Karpas-422 (cell line): ENCODE data around the gene NFASC. TPM values are rescaled to one million over a fixed set of nuclear protein-coding genes. Genes with fewer than 3 reads are reported as not detected.

ENCODE experiments used
- DNase-seq: peaks from one replicate; pipeline ENCODE4 v3.0.0-alpha.2; 2015
- H2AFZ ChIP-seq: fragments of 200-600 bp; sonication (generic); 2 replicates; pipeline ENCODE4 v1.6.1; 2014; ENCODE audit warnings: antibody characterized with exemption, low read length, mixed read lengths
- H3K27ac ChIP-seq: fragments of 200-600 bp; sonication (generic); 2 replicates; pipeline ENCODE4 v1.5.1; 2014; ENCODE audit warnings: mild to moderate bottlenecking, low read length, moderate library complexity
- H3K27me3 ChIP-seq: fragments of 200-600 bp; sonication (generic); 2 replicates; pipeline ENCODE4 v1.6.1; 2014; ENCODE audit warnings: low read length, mixed read lengths
- H3K36me3 ChIP-seq: fragments of 200-600 bp; sonication (generic); 2 replicates; pipeline ENCODE4 v1.6.1; 2014; ENCODE audit warnings: low read length, mixed read lengths; ENCODE audit not compliant: insufficient read depth
- H3K4me1 ChIP-seq: fragments of 200-600 bp; sonication (generic); 2 replicates; pipeline ENCODE4 v1.6.1; 2014; ENCODE audit warnings: mild to moderate bottlenecking, low read length, mixed read lengths
- H3K4me2 ChIP-seq: fragments of 200-600 bp; sonication (generic); 2 replicates; pipeline ENCODE4 v1.6.1; 2014; ENCODE audit warnings: low read length, low read depth, mild to moderate bottlenecking; ENCODE audit not compliant: poor library complexity, severe bottlenecking
- H3K4me3 ChIP-seq: fragments of 200-600 bp; sonication (generic); 2 replicates; pipeline ENCODE4 v1.5.1; 2014; ENCODE audit warnings: mild to moderate bottlenecking, antibody characterized with exemption, low read length, mixed read lengths
- H3K79me2 ChIP-seq: fragments of 200-600 bp; sonication (generic); 2 replicates; pipeline ENCODE4 v1.6.1; 2014; ENCODE audit warnings: mild to moderate bottlenecking, low read length, mixed read lengths
- H3K9ac ChIP-seq: fragments of 200-600 bp; sonication (generic); 2 replicates; pipeline ENCODE4 v1.6.0; 2014; ENCODE audit warnings: low read length
- H3K9me2 ChIP-seq: fragments of 200-600 bp; sonication (generic), shearing (Covaris generic); replicated peaks from 2 replicates; pipeline ENCODE4 v1.6.0; 2014; ENCODE audit warnings: mild to moderate bottlenecking, low read length, moderate library complexity; ENCODE audit not compliant: insufficient read depth
- H3K9me3 ChIP-seq: fragments of 300-700, 200-600 bp; sonication (generic); 2 replicates; pipeline ENCODE4 v1.6.1; 2014; ENCODE audit warnings: low read length, mixed read lengths
- H4K20me1 ChIP-seq: fragments of 200-600 bp; sonication (generic); 2 replicates; pipeline ENCODE4 v1.6.1; 2014; ENCODE audit warnings: mild to moderate bottlenecking, antibody characterized with exemption, low read length, low read depth; ENCODE audit not compliant: insufficient read depth
- total RNA-seq: library from RNA; depleted of rRNA; stranded (reverse); fragments of >200 nt; shearing (Covaris generic); gene quantifications from 2 replicates; pipeline ENCODE4 v1.2.3, GENCODE V29; 2014; ENCODE audit warnings: low replicate concordance

Gene NFASC
- total RNA-seq, 1 experiment from 2014 or later = 0.75 TPM

DNA sequence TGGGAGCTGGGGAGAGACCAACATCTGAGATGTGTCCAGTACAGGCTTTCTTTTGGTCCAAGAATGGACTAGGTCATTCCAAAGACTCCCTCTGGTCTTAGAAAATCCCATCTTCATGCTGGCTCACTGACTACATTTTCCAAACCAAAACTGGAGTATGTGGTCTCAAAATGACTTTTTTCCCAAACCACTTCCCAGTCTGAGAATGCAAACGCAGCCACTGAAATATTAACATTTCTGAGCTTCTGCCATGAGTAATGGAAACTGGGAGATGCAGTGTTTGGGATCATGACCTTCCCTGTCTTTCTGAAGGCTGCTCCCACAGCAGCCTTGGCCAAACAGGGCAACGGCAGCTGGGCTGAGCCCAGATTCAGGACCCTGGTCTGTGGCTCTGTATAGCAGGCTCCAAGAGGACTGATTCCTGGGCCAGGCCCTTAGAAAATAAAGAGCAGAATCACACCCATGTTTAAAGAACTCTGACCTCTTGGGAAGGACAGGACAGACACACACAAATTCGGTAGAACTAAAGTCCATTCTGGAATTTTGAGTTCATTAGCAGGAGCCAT is 110.3 kb downstream of the NFASC start:
- Histone ChIP-seq H3K9me2 (no peaks in the 10 kb centered on the region), H4K20me1 (no peaks in the 10 kb centered on the region), H3K9ac (no peak overlapping the region), H3K79me2 (no peaks in the 10 kb centered on the region), H2AFZ (no peak overlapping the region), H3K36me3 (no peaks in the 10 kb centered on the region), H3K9me3 (no peaks in the 10 kb centered on the region), H3K4me2 (no peak overlapping the region), H3K27me3 (no peaks in the 10 kb centered on the region), H3K27ac (no peak overlapping the region), H3K4me1 (peaks cover 6% of the 10 kb centered on the region), H3K4me3 (no peak overlapping the region)
- no peak for DNase-seq

DNA sequence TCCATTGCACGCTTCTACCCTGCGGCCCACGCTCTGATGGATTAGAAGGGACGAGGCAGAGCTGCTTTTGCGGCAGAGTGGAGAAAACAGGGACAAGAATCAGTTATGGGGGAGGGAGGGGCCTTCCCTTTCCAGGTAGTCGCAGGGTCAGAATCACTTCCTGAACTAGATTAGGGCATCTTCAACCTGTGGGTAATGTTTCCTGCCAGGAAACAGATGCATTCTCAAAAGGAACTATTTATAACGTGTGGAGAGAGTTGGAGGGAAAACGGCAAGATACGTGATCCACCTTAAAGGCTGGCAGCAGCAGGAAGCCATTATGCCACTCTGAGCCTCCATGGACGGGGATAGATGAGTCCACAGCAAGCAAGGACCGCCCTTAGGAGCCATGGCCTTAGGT is 112.5 kb downstream of the NFASC start:
- no peak overlapping the region for H3K4me3 ChIP-seq
- no peaks in the 10 kb centered on the region for H3K36me3 ChIP-seq
- no peaks in the 10 kb centered on the region for H4K20me1 ChIP-seq
- H3K9me3 ChIP-seq = no peaks in the 10 kb centered on the region
- no peaks in the 10 kb centered on the region for H3K9me2 ChIP-seq
- H3K4me2 ChIP-seq = no peak overlapping the region
- H2AFZ ChIP-seq = no peak overlapping the region
- no peaks in the 10 kb centered on the region; the same call in 1 of the 2 replicates for H3K4me1 ChIP-seq
- no peak for DNase-seq
- H3K27ac ChIP-seq = no peak overlapping the region
- H3K9ac ChIP-seq = no peak overlapping the region
- H3K27me3 ChIP-seq = no peaks in the 10 kb centered on the region; the same call in 1 of the 2 replicates
- H3K79me2 ChIP-seq = no peaks in the 10 kb centered on the region

DNA sequence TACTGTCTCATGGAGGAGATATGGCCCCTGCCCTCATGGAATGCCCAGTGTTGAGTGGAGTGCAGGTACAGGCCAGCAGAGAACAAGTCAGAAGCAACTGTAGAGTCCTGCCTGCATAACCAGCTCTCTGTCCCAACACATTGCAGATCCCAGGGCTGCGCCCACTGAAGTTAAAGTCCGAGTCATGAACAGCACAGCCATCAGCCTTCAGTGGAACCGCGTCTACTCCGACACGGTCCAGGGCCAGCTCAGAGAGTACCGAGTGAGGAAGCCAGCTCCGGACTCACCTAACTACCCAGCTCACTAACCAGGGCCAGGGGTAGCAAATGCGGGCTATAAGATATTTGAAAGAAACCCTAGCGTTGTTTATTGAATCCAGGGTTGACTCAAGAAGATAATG is 113.2 kb downstream of the NFASC start:
- Histone ChIP-seq H3K9me2 (no peaks in the 10 kb centered on the region), H2AFZ (no peak overlapping the region), H3K36me3 (no peaks in the 10 kb centered on the region), H4K20me1 (no peaks in the 10 kb centered on the region), H3K27ac (no peak overlapping the region), H3K9ac (no peak overlapping the region), H3K27me3 (no peaks in the 10 kb centered on the region; the same call in 1 of the 2 replicates), H3K4me2 (no peak overlapping the region), H3K4me3 (no peak overlapping the region), H3K9me3 (no peaks in the 10 kb centered on the region), H3K79me2 (no peaks in the 10 kb centered on the region), H3K4me1 (no peaks in the 10 kb centered on the region; the same call in 1 of the 2 replicates)
- no peak for DNase-seq

DNA sequence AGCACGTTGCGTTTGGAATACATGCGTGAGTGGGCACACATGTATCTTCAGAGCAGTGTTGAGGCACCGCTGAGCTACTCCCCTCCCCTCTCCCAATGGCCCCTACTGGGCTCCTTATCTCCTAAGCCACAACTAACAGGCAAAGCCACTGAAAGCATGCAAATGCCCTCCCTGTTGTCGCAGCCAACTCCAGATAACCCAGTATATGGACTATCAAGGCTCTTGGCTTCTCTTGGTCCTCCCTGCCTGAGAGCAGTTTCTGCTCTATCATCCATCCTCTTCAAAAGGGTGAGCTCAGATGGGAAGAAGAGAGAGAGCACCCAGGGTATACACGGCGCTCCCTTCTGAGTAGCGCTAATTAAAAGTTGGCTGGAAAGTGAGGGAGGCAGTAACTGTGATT is 113.8 kb downstream of the NFASC start:
- no peaks in the 10 kb centered on the region; the same call in 1 of the 2 replicates for H3K4me1 ChIP-seq
- no peaks in the 10 kb centered on the region for H3K79me2 ChIP-seq
- no peak overlapping the region for H3K4me3 ChIP-seq
- H3K27me3 ChIP-seq = no peaks in the 10 kb centered on the region; the same call in 1 of the 2 replicates
- no peak overlapping the region for H3K9ac ChIP-seq
- no peaks in the 10 kb centered on the region for H3K9me3 ChIP-seq
- no peaks in the 10 kb centered on the region for H4K20me1 ChIP-seq
- no peak overlapping the region for H3K27ac ChIP-seq
- no peak overlapping the region for H2AFZ ChIP-seq
- no peak for DNase-seq
- no peaks in the 10 kb centered on the region for H3K9me2 ChIP-seq
- H3K4me2 ChIP-seq = no peak overlapping the region
- no peaks in the 10 kb centered on the region for H3K36me3 ChIP-seq

DNA sequence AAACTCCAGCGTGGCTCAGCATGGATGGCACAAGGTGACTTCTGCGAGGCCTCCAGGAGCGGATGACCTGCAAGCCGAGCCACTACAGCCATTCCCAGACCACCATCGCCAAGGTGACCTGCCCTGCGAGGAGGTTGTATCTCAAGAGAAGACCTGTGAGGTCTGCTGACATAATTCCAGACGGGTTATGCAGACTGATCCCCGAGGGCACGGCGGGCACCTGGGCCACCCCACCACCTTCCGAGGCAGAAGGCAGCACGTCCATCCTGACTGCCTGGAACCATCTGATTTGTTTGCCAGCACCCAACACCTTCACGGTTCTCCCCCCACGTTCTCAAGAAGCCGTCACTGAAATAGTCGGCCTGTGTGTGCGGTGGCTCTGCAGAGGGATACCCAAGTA is 115.5 kb downstream of the NFASC start:
- H4K20me1 ChIP-seq = no peaks in the 10 kb centered on the region
- no peak overlapping the region for H3K4me2 ChIP-seq
- H3K27me3 ChIP-seq = no peaks in the 10 kb centered on the region; the same call in 1 of the 2 replicates
- no peak overlapping the region for H3K4me3 ChIP-seq
- H3K9me2 ChIP-seq = no peaks in the 10 kb centered on the region
- H3K9ac ChIP-seq = no peak overlapping the region
- H3K4me1 ChIP-seq = no peaks in the 10 kb centered on the region; the same call in 1 of the 2 replicates
- H2AFZ ChIP-seq = no peak overlapping the region
- H3K27ac ChIP-seq = no peak overlapping the region
- DNase-seq = no peak
- H3K9me3 ChIP-seq = no peaks in the 10 kb centered on the region
- H3K79me2 ChIP-seq = no peaks in the 10 kb centered on the region
- no peaks in the 10 kb centered on the region for H3K36me3 ChIP-seq

DNA sequence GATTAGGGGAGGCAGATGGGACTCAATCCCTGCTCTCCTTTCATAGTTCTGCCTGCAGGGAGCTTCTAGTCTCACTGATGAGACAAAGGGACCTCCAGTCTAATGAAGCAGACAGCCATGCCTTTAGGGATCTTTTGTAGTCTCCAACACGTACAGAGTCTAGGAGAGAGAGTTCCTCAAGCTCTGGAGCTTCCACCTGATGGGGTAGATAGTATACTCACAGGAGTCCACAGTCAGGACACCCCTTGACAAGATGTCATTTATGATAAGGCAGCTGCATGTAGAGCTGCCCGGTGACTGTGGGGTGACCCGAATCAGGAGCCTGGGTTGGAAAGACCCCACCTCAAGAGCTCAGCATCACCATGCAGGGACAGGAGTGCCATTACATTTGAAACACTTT is 117.0 kb downstream of the NFASC start:
- Histone ChIP-seq H3K27me3 (no peaks in the 10 kb centered on the region; the same call in 1 of the 2 replicates), H2AFZ (no peak overlapping the region), H3K4me2 (no peak overlapping the region), H3K9me2 (no peaks in the 10 kb centered on the region), H3K36me3 (no peaks in the 10 kb centered on the region), H3K9ac (no peak overlapping the region), H4K20me1 (no peaks in the 10 kb centered on the region), H3K4me1 (peaks cover 8% of the 10 kb centered on the region), H3K9me3 (no peaks in the 10 kb centered on the region), H3K4me3 (no peak overlapping the region), H3K27ac (no peak overlapping the region), H3K79me2 (no peaks in the 10 kb centered on the region)
- DNase-seq = no peak

DNA sequence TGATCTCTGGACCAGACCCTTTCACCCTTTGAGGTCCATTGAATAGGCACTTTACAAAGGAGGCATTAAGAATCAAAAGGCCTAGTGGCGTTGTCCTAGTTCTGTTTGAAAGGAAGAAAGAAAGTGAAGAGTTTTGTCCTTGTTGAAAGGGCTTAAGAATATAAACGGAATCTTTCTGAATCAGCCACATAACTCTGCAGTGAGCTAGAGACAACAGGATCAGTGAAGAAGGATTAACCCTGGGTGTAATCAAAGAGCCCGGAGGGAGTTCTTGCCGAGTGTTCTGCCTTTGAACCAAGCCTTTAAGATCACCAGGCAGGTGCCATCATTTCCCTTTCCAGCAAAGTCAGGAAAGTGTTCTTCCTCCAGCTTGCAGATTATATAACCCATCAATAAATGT is 117.5 kb downstream of the NFASC start:
- H3K4me2 ChIP-seq = no peak overlapping the region
- no peak overlapping the region for H3K9ac ChIP-seq
- H4K20me1 ChIP-seq = no peaks in the 10 kb centered on the region
- no peaks in the 10 kb centered on the region for H3K9me3 ChIP-seq
- H3K36me3 ChIP-seq = no peaks in the 10 kb centered on the region
- no peak overlapping the region for H3K27ac ChIP-seq
- H3K27me3 ChIP-seq = no peaks in the 10 kb centered on the region; the same call in 1 of the 2 replicates
- no peak overlapping the region for H3K4me3 ChIP-seq
- no peaks in the 10 kb centered on the region for H3K79me2 ChIP-seq
- H3K9me2 ChIP-seq = no peaks in the 10 kb centered on the region
- no peak for DNase-seq
- H3K4me1 ChIP-seq = peaks cover 8% of the 10 kb centered on the region
- no peak overlapping the region for H2AFZ ChIP-seq

DNA sequence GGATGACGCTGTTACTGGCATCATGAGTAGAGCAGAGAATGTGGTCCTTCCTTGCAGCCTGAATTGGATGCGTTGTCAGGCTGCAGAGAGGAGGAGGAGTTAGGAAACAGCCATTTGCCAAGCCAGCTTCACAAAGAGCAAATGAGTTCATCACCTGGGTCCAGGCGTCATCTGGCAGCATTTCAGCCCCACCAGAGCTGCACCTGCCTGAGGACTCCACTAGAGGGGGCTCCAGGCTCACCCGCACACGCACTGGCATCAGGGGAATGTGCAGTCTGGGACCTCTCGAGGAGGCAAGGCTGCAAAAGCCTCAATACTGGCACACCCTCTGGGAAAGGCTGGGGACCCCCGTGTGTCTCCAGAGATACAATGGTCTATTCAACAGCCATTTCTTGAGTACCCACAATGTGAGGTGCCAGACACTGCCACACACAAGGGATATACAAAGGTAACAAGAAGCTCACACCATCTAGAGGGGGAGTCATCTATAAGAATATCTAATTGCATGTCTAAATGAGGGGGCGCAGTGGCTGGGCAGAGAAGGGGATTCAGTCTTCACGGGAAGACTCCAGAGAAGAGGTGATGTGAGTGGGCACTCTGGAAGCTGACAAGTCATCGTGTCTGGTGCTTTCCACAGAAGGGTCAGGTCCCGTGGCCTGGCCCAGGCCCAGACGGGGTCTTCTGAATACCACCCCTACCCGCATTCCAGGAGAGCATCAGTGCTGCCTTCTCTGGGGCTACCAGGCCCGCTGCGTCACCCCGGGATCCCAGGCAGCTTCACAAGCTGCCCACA is 118.8 kb downstream of the NFASC start:
- Histone ChIP-seq H3K36me3 (no peaks in the 10 kb centered on the region), H3K9me3 (no peaks in the 10 kb centered on the region), H3K27me3 (no peaks in the 10 kb centered on the region; the same call in 1 of the 2 replicates), H3K9me2 (no peaks in the 10 kb centered on the region), H3K4me2 (no peak overlapping the region), H2AFZ (no peak overlapping the region), H3K4me1 (peaks cover 8% of the 10 kb centered on the region), H3K4me3 (no peak overlapping the region), H3K79me2 (no peaks in the 10 kb centered on the region), H3K9ac (no peak overlapping the region), H3K27ac (no peak overlapping the region), H4K20me1 (no peaks in the 10 kb centered on the region)
- peak; percentile 88 for DNase-seq
